Measurements from ENCODE around the gene PLEKHG4B.

The PLEKHG4B gene

GRCh38 chr5:173392-174290 is 81.7 kb downstream of the PLEKHG4B start:
- DNase-seq = no peak

DNA sequence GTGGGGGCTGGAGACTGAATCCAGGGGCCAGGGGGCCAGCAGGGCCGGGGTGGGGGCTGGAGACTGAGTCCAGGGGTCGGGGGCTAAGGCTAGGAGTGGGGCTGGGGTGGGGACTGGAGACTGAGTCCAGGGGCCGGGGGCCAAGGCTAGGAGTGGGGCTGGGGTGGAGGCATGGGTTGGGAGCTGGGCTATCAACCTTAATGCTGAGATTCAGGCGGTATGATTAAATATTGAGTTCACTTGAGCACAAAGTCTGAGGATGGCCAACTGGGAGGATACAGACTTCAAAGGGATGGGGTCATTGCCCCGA is 82.3 kb downstream of the PLEKHG4B start:
- no peak for DNase-seq

- DNase-seq = no peak
Measured at GRCh38 chr5:174876-175465, 83.0 kb downstream of the PLEKHG4B start.

- no peak for DNase-seq
Measured at GRCh38 chr5:176296-176823, 84.4 kb downstream of the PLEKHG4B start.

DNA sequence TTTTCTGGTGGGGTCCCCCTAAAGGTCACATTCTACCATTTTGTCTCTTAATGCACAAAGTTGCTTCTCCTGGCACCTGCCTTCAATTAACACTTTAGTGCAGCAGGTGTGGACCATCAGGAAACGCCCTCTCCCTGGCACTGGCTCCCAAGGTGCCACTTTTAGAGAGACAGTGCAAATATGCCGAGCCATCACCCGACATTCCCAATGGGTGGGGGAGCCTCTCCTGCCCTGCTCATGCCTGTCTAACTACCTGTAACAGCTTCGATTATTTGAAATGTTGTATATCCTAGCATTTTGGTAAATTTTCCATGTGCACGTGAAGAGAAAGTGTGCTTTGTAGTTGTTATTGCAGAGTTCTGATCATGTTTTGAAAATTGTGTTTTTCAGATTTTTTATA is 86.1 kb downstream of the PLEKHG4B start:
- DNase-seq = no peak

DNA sequence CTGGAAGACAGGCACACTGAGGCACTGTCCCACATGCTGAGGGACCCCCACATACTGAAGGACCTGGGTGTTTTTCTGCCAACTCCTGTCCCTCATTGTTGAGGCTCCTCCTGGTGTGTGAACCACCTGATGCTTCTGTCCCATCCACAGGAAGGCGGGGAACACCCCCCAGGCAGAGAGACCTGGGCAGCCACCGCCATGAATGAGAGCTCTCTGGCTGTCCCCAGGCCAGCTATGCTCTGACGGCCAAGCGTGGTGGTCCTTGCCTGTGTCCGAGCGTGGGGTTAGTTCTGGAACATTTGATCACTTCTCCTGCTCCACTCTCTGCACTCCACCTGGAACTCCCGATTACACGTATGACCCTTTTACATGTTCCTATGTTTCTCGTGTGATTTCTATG is 87.4 kb downstream of the PLEKHG4B start:
- no peak for DNase-seq

- DNase-seq = no peak
Measured at GRCh38 chr5:180286-180918, 88.4 kb downstream of the PLEKHG4B start.

GRCh38 chr5:181160-181559 is 89.2 kb downstream of the PLEKHG4B start:
- no peak for DNase-seq

DNA sequence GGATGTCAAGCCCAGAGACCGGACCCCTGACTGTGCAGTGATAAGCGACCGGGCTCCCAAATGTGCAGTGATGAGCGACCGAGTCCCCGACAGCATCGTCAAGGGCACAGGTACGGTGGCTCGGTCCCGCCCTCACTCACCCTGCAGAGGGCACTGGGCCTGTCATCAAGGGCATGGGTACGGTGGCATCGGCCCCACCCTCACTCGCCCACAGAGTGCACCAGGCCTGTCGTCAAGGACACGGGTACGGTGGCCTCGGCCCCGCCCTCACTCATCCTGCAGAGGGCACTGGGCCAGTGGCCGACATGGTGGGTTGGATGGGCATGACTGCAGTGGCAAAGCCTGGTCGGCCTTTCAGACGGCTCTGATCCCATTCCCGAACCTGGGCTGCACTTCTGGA is 89.6 kb downstream of the PLEKHG4B start:
- no peak for DNase-seq

DNA sequence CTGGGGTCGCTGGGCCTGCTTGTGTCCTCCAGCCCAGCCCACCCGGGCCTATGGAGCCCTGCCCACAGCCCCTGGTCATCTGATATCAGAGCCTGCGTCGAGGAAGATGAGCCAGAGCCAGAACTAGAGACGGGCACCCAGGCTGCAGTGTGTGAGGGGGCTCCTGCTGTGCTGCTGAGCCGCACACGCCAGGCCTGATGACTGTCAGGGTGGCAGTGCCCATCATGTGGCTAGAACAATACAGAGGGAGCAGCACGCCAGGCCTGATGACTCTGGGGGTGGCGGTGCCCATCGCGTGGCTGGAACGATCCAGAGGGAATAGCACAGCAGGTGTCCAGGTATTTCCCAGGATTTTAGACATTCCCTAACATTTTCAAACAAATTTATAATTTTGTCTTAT is 90.2 kb downstream of the PLEKHG4B start:
- DNase-seq = no peak

GRCh38 chr5:184471-184870 is 92.5 kb downstream of the PLEKHG4B start:
- DNase-seq = no peak

- DNase-seq = no peak
Measured at GRCh38 chr5:185095-186070, 93.4 kb downstream of the PLEKHG4B start.

GRCh38 chr5:186091-187041 is 94.4 kb downstream of the PLEKHG4B start:
- DNase-seq = no peak

GRCh38 chr5:187042-187431 is 95.1 kb downstream of the PLEKHG4B start:
- DNase-seq = no peak

GRCh38 chr5:187617-188451 is 95.9 kb downstream of the PLEKHG4B start:
- DNase-seq = no peak

DNA sequence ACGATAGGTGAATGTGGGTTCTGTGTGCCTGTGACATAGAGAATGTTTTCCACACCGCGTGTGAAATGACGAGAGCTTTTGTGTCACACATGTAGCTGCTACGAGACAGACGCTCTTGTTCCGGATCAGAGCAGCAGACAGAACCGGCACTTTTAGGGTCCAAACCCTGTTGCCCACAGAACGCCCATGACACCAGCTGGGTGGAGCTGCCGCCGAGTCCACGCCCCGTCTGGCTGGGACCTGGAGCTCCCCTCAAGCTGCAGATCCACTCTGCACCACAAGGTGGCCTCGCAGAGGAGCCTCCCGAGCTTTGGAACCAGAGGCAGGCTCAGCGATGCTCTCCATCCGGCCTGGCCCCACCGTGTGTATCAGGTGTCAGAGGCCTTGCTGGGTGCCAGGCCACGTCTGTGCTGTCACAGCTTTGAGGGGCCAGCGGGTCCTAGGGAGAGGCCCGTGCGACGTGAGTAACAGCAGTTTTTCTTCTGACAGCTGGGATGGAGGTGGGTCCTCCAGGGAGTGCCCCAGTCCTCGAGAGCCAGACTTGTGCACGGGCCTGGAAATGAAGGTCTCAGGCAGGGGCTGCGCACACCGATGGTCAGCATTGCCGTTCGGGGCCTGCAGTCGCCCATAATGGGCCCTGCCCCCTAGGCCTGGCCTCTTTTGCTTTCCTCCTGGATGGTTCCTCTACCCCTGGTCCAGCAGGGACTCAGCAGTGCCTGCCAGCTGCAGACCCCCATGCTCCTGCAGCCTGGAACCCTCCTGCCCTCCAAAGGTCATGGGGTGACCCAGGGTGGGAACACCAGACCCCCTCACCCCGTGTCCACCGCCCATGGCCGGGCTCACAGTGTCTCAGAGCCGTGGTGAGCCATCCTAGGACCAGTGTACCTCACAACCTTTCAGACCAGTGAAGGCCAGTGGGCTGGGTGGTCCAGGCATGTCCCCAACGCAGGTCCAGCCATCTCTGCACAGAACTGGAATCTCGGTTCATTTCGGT is 96.8 kb downstream of the PLEKHG4B start:
- peak; percentile 79 to 86 for DNase-seq

DNA sequence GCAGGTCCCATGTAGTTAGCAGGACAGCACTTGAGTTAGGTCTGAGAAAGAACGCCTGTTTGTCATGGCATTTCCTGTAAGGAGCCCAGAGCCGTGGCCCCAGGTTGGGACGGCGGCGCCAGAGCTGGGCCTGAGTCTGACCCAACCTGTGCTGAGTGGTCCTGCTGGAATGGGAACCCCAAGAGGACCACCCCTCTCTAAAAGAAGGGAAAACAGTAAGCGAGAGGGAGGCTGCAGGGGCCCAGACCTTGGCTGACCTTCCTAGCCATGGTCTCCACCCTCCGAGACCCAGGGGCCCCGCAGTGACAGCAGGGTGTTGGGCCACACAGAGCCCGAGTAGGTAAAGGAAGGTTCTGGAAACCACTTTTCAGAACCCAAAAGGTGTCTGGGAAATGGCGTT is 97.5 kb downstream of the PLEKHG4B start:
- DNase-seq = no peak

DNA sequence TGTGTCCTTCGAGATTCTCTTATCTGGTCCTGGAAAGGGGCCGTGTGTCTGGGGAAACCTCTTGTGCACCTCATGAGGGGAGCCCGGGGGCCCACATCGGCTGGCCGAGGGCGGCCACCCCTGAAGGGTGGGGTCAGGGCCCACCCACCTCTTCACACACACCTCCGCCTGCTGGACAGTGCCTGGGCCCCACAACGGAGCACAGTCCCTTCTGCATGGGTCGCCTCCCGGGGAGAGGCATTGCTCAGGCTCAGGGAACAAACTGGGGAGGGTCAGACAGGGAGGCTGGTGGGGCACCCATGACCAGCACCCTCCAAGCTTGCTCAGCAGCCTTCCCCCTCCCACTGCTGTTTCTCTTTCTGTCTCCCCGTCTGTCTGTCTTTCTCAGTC is 98.0 kb downstream of the PLEKHG4B start:
- no peak for DNase-seq

- no peak for DNase-seq
Measured at GRCh38 chr5:190366-191035, 98.5 kb downstream of the PLEKHG4B start.
